ENCODE measurements around the gene CYP2E1.

CYP2E1 gene

DNA sequence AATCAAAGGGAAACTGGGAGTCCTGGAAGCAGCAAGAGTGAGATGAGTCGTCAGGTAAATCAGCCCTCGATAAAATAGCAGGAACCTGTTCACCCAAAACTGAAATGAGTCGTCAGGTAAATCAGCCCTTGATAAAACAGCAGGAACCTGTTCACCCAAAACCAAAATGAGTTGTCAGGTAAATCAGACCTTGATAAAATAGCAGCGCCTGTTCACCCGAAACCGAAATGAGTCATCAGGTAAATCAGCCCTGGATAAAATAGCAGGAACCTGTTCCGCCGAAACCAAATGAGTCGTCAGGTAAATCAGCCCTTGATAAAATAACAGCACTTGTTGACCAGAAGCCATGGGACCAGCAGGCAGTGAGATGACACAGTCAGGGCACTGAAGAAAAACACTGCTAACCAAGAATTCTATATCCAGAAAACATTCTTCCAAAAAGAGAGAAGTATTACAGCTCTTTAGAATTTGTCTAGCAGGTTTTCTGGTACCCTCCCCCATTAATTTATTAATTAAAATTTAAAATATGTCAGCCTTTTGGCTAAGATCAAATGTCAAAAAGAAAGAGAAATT, 3.4 kb upstream of the CYP2E1 start:
- Histone ChIP-seq H3K4me3 (no peak overlapping the region), H3K4me1 (peaks cover 0 to 25% (median 14%) of the 10 kb centered on the region in 4 donors), H3K27ac (no peak overlapping the region), H3K9me3 (peaks cover 0 to 13% (median 8%) of the 10 kb centered on the region in 3 donors), H3K27me3 (peaks cover 0 to 12% of the 10 kb centered on the region in 2 donors), H3K36me3 (no peaks in the 10 kb centered on the region)
- DNase-seq, result no peak
- intact Hi-C loops (cut with DNase I; ENCODE audit: low total_unique reads), result no loop called here
- TF ChIP-seq, protein P1, sequence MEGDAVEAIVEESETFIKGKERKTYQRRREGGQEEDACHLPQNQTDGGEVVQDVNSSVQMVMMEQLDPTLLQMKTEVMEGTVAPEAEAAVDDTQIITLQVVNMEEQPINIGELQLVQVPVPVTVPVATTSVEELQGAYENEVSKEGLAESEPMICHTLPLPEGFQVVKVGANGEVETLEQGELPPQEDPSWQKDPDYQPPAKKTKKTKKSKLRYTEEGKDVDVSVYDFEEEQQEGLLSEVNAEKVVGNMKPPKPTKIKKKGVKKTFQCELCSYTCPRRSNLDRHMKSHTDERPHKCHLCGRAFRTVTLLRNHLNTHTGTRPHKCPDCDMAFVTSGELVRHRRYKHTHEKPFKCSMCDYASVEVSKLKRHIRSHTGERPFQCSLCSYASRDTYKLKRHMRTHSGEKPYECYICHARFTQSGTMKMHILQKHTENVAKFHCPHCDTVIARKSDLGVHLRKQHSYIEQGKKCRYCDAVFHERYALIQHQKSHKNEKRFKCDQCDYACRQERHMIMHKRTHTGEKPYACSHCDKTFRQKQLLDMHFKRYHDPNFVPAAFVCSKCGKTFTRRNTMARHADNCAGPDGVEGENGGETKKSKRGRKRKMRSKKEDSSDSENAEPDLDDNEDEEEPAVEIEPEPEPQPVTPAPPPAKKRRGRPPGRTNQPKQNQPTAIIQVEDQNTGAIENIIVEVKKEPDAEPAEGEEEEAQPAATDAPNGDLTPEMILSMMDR (IDR thresholded peaks at IDR 0.05), result no peak

DNA sequence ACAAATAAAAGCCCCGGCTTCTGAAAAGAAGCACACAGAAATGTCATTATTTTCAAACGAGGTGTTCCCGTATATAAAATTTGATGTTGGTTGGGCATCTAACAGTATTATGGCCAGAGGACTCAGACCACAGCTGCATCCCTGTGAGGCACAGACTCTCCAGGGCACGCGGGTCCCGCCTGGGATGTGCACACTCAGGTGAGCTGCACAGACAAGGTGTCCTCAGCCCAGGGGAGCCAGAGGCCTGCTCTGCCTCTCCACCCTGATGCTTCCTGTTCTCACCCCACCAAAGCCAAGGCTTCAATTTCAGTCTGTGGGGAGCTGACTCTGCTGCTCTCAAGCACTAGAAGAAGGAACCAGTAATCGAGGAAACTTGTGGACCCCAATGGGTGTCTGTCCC, 1.7 kb upstream of the CYP2E1 start:
- intact Hi-C loops (cut with DNase I; ENCODE audit: low total_unique reads), result no loop called here
- H3K27ac ChIP-seq, result no peak overlapping the region
- no peaks in the 10 kb centered on the region for H3K36me3 ChIP-seq
- peaks cover 0 to 29% (median 17%) of the 10 kb centered on the region in 4 donors for H3K4me1 ChIP-seq
- peaks cover 0 to 21% of the 10 kb centered on the region in 2 donors for H3K27me3 ChIP-seq
- H3K9me3 ChIP-seq, result peaks cover 0 to 13% (median 8%) of the 10 kb centered on the region in 3 donors
- no peak for DNase-seq
- H3K4me3 ChIP-seq, result no peak overlapping the region
- TF ChIP-seq, protein P1 (IDR thresholded peaks at IDR 0.05), result no peak

DNA sequence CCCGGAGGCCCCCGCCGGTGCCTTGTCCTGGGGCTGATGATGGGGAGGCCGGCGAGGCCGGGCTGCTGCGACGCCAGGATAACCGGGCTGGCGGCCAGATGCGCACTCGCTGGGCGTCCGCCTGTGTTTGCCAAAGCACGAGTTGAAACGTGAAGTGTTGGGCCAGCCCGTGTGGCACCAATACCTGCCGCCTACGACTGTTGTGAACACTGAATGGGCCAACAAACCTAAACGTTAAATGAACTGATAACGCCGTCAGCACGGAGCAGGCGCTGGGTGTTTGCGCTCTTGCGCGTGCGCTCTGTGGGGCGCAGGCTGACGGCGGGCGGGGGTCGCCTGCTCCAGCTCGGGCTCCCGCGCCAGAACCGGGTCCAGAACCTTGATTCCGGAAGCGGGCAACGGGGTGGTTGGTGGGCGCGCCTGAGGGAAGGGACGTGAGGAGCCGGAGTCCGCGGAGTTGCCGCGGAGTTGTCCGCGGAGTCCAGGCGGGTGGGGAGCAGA, 658 bp downstream of the CYP2E1 start:
- peaks cover 0 to 25% (median 17%) of the 10 kb centered on the region in 4 donors for H3K4me1 ChIP-seq
- DNase-seq, result no peak
- intact Hi-C loops (cut with DNase I; ENCODE audit: low total_unique reads), result no loop called here
- peaks cover 0 to 1% (median 0%) of the 10 kb centered on the region in 3 donors for H3K36me3 ChIP-seq
- TF ChIP-seq, protein P1 (IDR thresholded peaks at IDR 0.05), result no peak
- no peak overlapping the region for H3K27ac ChIP-seq
- H3K27me3 ChIP-seq, result peaks cover 0 to 21% of the 10 kb centered on the region in 2 donors
- H3K9me3 ChIP-seq, result peaks cover 0 to 13% (median 8%) of the 10 kb centered on the region in 3 donors
- peak overlapping the region; percentile 31 for H3K4me3 ChIP-seq

DNA sequence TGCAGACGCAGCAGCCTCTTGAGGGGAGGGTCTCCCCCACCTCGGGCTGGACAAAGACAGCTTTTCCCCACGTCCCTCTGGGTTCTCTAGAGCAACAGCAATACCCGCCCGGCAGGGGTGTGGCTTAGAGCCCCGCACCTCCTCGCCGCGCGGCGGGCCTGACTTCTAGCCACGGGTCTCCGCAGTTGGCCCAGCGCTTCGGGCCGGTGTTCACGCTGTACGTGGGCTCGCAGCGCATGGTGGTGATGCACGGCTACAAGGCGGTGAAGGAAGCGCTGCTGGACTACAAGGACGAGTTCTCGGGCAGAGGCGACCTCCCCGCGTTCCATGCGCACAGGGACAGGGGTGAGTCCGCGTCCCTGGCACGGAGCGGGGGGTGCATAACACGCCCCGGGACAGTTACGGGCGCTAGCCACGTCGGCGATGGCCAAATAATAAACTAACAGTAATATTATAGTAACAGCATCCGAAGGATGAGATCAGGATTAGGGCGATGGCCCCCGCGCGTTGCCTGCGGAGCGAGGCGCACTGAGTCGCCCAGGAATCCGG, 1.2 kb downstream of the CYP2E1 start:
- H3K9me3 ChIP-seq, result peaks cover 0 to 12% (median 4%) of the 10 kb centered on the region in 3 donors
- H3K27ac ChIP-seq, result no peak overlapping the region
- H3K27me3 ChIP-seq, result peaks cover 0 to 21% of the 10 kb centered on the region in 2 donors
- intact Hi-C loops (cut with DNase I; ENCODE audit: low total_unique reads), result no loop called here
- DNase-seq, result no peak
- H3K4me1 ChIP-seq, result peaks cover 0 to 25% (median 17%) of the 10 kb centered on the region in 4 donors
- peaks cover 0 to 7% (median 0%) of the 10 kb centered on the region in 3 donors for H3K36me3 ChIP-seq
- peak overlapping the region; percentile 31 for H3K4me3 ChIP-seq
- TF ChIP-seq, protein P1 (IDR thresholded peaks at IDR 0.05), result no peak

DNA sequence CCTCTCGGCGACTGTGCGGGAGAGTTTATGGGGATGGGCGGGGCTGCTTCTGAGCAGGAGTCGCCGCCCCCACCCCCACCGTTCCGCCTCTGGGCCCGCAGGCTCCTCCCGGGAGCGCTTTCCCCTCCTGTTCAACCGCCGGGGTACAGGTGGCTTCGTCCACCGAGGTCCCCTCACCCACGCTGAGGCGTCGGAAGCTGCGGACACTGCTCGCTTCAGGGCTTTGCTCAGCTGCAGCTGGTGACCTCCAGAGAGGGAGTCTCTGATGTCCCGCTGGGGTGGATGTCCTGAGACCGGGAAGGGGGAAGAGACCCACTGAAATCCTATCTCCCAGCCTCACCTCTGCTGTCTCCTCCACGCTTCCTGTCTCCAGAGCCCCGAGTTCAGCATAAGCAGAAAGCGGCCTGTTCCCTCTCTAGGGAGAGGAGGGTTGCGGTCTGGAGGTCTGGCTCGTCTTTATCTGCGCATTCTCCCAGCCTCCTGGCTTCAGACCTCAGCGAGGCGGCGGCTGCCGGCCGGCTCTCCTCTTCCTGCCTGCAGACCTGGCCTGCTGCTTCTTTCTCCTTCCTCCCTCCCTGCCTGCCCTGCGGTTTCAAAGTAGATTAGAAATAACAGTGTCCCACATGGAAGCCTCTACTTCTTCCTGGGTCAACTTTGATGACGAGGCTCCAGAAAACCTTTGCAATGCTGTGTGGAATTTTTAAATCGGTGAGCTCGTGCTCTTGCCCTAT, 1.8 kb downstream of the CYP2E1 start:
- Histone ChIP-seq H3K36me3 (peaks cover 0 to 7% (median 0%) of the 10 kb centered on the region in 3 donors), H3K27ac (no peak overlapping the region), H3K4me1 (peaks cover 0 to 25% (median 17%) of the 10 kb centered on the region in 4 donors), H3K27me3 (peaks cover 0 to 21% of the 10 kb centered on the region in 2 donors), H3K4me3 (peak overlapping the region; percentile 31), H3K9me3 (peaks cover 0 to 6% (median 0%) of the 10 kb centered on the region in 3 donors)
- intact Hi-C loops (cut with DNase I; ENCODE audit: low total_unique reads), result no loop called here
- TF ChIP-seq, protein P1 (IDR thresholded peaks at IDR 0.05), result no peak
- no peak for DNase-seq

All from tibial artery (tissue), 4 donors.